Endothelial cell of umbilical vein (primary cell): ENCODE measurements around the gene DIAPH3. TPM values are rescaled to one million over a fixed set of nuclear protein-coding genes. Genes with fewer than 3 reads are reported as not detected.

Source experiments
- BruUV-seq: library from RNA; stranded (reverse); fragments of 400-500 nt; replicated peaks from 2 replicates; lab custom pipeline; 2021; lab: Mats Ljungman, UMichigan
- CTCF ChIA-PET: fragments of 300-600, 350-600 bp; sonication (Branson Sonifier 250); formaldehyde crosslinking; loops from one replicate; lab custom pipeline; 2021; ENCODE audit warnings: antibody characterized with exemption, inconsistent platforms; lab: Charles Lee
- POLR2A ChIA-PET: fragments of 300-600, 350-600 bp; sonication (Branson Sonifier 250); formaldehyde crosslinking; loops from one replicate; lab custom pipeline; 2021; ENCODE audit warnings: antibody characterized with exemption, inconsistent platforms; lab: Charles Lee
- DNase-seq: peaks from one replicate; pipeline ENCODE4 v3.0.0-alpha.2; 2011; ENCODE audit warnings: low read depth, low spot score
- FAIRE-seq: peaks from 2 replicates; lab custom pipeline; 2011; peaks lifted over from hg19 to GRCh38; lab: Jason Lieb, UNC
- H2AFZ ChIP-seq: 2 replicates; pipeline ENCODE4 v1.6.0; 2012; ENCODE audit warnings: low read depth, low read length, control low read depth, inconsistent platforms
- H3K27ac ChIP-seq: 2 replicates; pipeline ENCODE4 v1.5.1; 2011; ENCODE audit warnings: low read depth, mild to moderate bottlenecking, control low read depth, low read length, moderate library complexity; ENCODE audit not compliant: insufficient read depth
- H3K27me3 ChIP-seq, 2 experiments: 2 replicates each; pipeline versions ENCODE4 v1.6.0 to v1.6.1; 2011; ENCODE audit warnings: low read length in 2 of 2, mixed read lengths in 1 of 2; ENCODE audit not compliant: control insufficient read depth in 2 of 2, insufficient read depth in 2 of 2
- H3K36me3 ChIP-seq, 2 experiments: 2 replicates in 1 of 2; 3 replicates in 1 of 2; pipeline ENCODE4 v1.5.1; 2011; ENCODE audit warnings: low read length in 2 of 2, mild to moderate bottlenecking in 1 of 2, moderate library complexity in 1 of 2; ENCODE audit not compliant: control insufficient read depth in 2 of 2, insufficient read depth in 2 of 2; ENCODE audit errors: extremely low read depth in 1 of 2
- H3K4me1 ChIP-seq: 3 replicates; pipeline ENCODE4 v1.5.1; 2011; ENCODE audit warnings: mild to moderate bottlenecking, low read length; ENCODE audit not compliant: control insufficient read depth, insufficient read depth; ENCODE audit errors: extremely low read depth
- H3K4me2 ChIP-seq: 2 replicates; pipeline ENCODE4 v1.6.1; 2011; ENCODE audit warnings: low read length, control low read depth, mixed read lengths; ENCODE audit not compliant: insufficient read depth
- H3K4me3 ChIP-seq, 3 experiments: fragments of 200-600 bp in 1 of 3; sonication (generic), shearing (Covaris generic) in 1 of 3; replicated peaks in 1 of 3; 2 replicates each; pipeline ENCODE4 v1.5.1; 2011 to 2016; ENCODE audit warnings: control low read depth in 3 of 3, low read length in 3 of 3, mild to moderate bottlenecking in 2 of 3, inconsistent platforms in 1 of 3, low read depth in 1 of 3, moderate library complexity in 1 of 3; ENCODE audit not compliant: insufficient read depth in 1 of 3
- H3K79me2 ChIP-seq: 2 replicates; pipeline ENCODE4 v1.6.0; 2012; ENCODE audit warnings: low read length, inconsistent platforms; ENCODE audit not compliant: control insufficient read depth, insufficient read depth
- H3K9ac ChIP-seq: replicated peaks from 2 replicates; pipeline ENCODE3; 2011; ENCODE audit warnings: low read length, control low read depth; ENCODE audit not compliant: insufficient read depth; ENCODE audit errors: extremely low read depth
- H3K9me1 ChIP-seq: replicated peaks from 3 replicates; pipeline ENCODE4 v1.6.0; 2011; ENCODE audit warnings: mild to moderate bottlenecking, low read length; ENCODE audit not compliant: control insufficient read depth, insufficient read depth; ENCODE audit errors: extremely low read depth
- H3K9me3 ChIP-seq: replicated peaks from 2 replicates; pipeline ENCODE4 v1.5.1; 2012; ENCODE audit warnings: low read length, inconsistent platforms; ENCODE audit not compliant: control insufficient read depth, insufficient read depth
- H4K20me1 ChIP-seq: replicated peaks from 2 replicates; pipeline ENCODE3; 2011; ENCODE audit warnings: mild to moderate bottlenecking, low read length; ENCODE audit not compliant: control insufficient read depth, insufficient read depth; ENCODE audit errors: extremely low read depth
- CTCF ChIP-seq, 2 donors: IDR thresholded peaks; 1 replicate in 1 of 2; 2 replicates in 1 of 2; pipeline ENCODE4 v1.5.1; 2011; ENCODE audit warnings: low read length in 2 of 2, mild to moderate bottlenecking in 2 of 2, moderate library complexity in 2 of 2, control low read depth in 1 of 2, inconsistent platforms in 1 of 2, low read depth in 1 of 2; ENCODE audit not compliant: insufficient read depth in 1 of 2; ENCODE audit errors: extremely low read depth in 1 of 2
- EZH2 ChIP-seq: IDR thresholded peaks from 2 replicates; pipeline ENCODE4 v1.6.1; 2012; ENCODE audit warnings: borderline replicate concordance, low read depth, mild to moderate bottlenecking, moderate library complexity, low read length, inconsistent platforms; ENCODE audit not compliant: severe bottlenecking
- FOS ChIP-seq: IDR thresholded peaks from 2 replicates; pipeline ENCODE4 v1.6.1; 2011; ENCODE audit warnings: mild to moderate bottlenecking, low read length, moderate library complexity, borderline replicate concordance; ENCODE audit not compliant: insufficient read depth
- GATA2 ChIP-seq: IDR thresholded peaks from 2 replicates; pipeline ENCODE4 v1.7.0; 2011; ENCODE audit warnings: low read depth, mild to moderate bottlenecking, moderate library complexity, mixed read lengths, low read length; ENCODE audit not compliant: insufficient read length, insufficient read depth
- JUN ChIP-seq: IDR thresholded peaks from 2 replicates; pipeline ENCODE4 v1.6.1; 2011; ENCODE audit warnings: borderline replicate concordance, low read depth; ENCODE audit not compliant: insufficient read length, insufficient read depth
- MAX ChIP-seq: IDR thresholded peaks from 2 replicates; pipeline ENCODE4 v1.6.1; 2011; ENCODE audit not compliant: insufficient read depth, insufficient read length
- MYC ChIP-seq: IDR thresholded peaks from one replicate; pipeline ENCODE4 v1.6.1; 2011; ENCODE audit warnings: mild to moderate bottlenecking, low read depth, low read length
- POLR2A ChIP-seq: IDR thresholded peaks from 2 replicates; pipeline ENCODE4 v1.6.1; 2012; ENCODE audit warnings: low read depth, mild to moderate bottlenecking, control low read depth, low read length
- POLR2AphosphoS5 ChIP-seq: IDR thresholded peaks from 2 replicates; pipeline ENCODE4 v1.6.1; 2012; ENCODE audit warnings: low read depth, mild to moderate bottlenecking, control low read depth, low read length, moderate library complexity; ENCODE audit not compliant: insufficient read depth
- dilution Hi-C: fragments of 300-500 bp; cut with MboI; formaldehyde crosslinking; loops from one replicate; pipeline ENCODE4 v1.15.0; 2019; ENCODE audit warnings: low sequenced_read_pairs; ENCODE audit not compliant: extremely low pct_ligation_motif_present
- intact Hi-C: fragments of 100-400 bp; cut with micrococcal nuclease; formaldehyde crosslinking; loops from one replicate; pipeline ENCODE4 v1.10.0; 2022
- polyA plus RNA-seq, 4 experiments: library from polyadenylated mRNA; depleted of rRNA in 3 of 4; stranded (reverse) in 3 of 4; unstranded in 1 of 4; fragments of >200 nt; gene quantifications; 2 replicates each; pipeline versions ENCODE4 v1.2.1 to v1.2.3, GENCODE V29; 2011 to 2012; ENCODE audit warnings: missing spikeins in 1 of 4
- total RNA-seq: library from RNA; stranded (reverse); gene quantifications from 2 replicates; pipeline ENCODE4 v1.2.3, GENCODE V29; 2021

Gene DIAPH3
- total and polyA plus RNA-seq, 2 donors (not counting 3 experiments of a cell fraction or from before 2014, with no cell fraction given), result 9.9 to 44.0 TPM

GRCh38 chr13:60001889-60002288, 161.8 kb downstream of the DIAPH3 start:
- ChIA-PET CTCF (no interaction called here), POLR2A (no interaction called here)
- Histone ChIP-seq H3K9me3 (no peaks in the 10 kb centered on the region), H3K27me3 (no peaks in the 10 kb centered on the region), H3K27ac (no peak overlapping the region), H3K9ac (no peak overlapping the region), H3K4me2 (no peak overlapping the region), H3K79me2 (no peaks in the 10 kb centered on the region), H3K9me1 (no peaks in the 10 kb centered on the region), H3K4me3 (no peak overlapping the region), H3K36me3 (no peaks in the 10 kb centered on the region), H3K4me1 (no peaks in the 10 kb centered on the region), H4K20me1 (no peaks in the 10 kb centered on the region), H2AFZ (no peak overlapping the region)
- dilution Hi-C loops, result no loop called here
- intact Hi-C loops, result no loop called here
- no peak for DNase-seq
- BruUV-seq, result no TSS peak
- TF ChIP-seq JUN (no peak), FOS (no peak), POLR2AphosphoS5 (no peak), EZH2 (no peak), MAX (no peak), MYC (no peak), GATA2 (no peak), POLR2A (no peak), CTCF (IDR thresholded peaks at IDR 0.05; ENCODE audit: extremely low read depth in 1 of 2, insufficient read depth in 1 of 2, low read depth in 1 of 2, low read length in 2 of 2) (no peak)
- no peak for FAIRE-seq
